ENCODE data around the gene RUNDC1.
A peak's percentile ranks its signal among the peaks of the same experiment; 100 is the strongest.

Gene RUNDC1

DNA sequence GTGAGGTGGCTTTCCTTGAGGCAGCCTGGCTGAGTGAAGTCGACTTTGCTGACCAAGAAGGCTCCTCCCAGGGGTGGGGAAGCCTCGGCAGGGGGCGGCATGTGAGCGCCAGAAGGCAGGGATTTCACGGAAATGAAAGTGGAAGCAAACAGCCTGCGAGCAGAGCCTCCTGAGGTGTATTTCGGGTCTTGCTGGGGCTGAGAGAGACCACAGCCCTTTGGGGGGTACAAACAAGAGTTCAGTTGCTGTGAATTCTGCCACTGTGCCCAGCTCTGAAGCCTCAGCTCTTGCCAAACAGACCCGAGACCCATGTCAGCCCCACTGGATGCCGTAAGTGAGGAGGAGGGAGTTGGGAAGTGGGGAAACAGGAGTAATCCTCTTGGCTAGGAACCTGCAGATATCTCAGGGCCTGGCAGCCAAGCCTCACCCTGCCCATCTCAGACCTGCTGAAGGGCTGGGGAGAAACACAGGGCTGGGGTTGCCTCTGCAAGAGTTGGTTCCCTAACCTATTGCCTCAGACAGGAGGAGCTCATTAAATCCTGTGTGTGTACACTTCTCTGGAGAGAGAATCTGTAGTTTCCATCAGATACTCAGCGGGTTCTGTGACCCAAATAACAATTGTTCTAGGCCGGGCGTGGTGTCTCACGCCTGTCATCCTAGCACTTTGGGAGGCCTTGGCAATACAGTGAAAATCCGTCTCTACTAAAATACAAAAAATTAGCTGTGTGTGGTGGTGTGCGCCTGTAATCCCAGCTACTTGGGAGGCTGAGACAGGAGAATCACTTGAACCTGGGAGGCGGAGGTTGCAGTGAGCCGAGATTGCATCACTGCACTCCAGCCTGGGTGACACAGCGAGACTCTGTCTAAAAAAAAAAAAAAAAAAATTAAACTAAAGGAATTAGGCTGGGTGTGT, 26.5 kb downstream of the RUNDC1 start, which contains the start of gene IFI35:
IFI35 (plus strand) TSS at position 146 of the 913 bp plus-strand sequence; CDS start at position 310, 164 bp downstream.
- Histone ChIP-seq H3K4me3 (ENCODE audit: low read depth, low read length) (peak within 1 kb of the TSS; percentile 39), H3K9me3 (ENCODE audit: control insufficient read depth, insufficient read depth, low read depth, low read length) (no peaks in the 10 kb centered on the region), H3K4me1 (ENCODE audit: control insufficient read depth, insufficient read depth, low read length) (no peaks in the 10 kb centered on the region), H3K27ac (ENCODE audit: extremely low read depth, low read depth, low read length) (peak within 1 kb of the TSS; percentile 39; the same call in 1 of the 2 replicates), H3K36me3 (ENCODE audit: control insufficient read depth in 2 of 2, insufficient read depth in 1 of 2, low read length in 2 of 2) (peaks cover 21 to 27% of the 10 kb centered on the region in 2 experiments; a peak in 2 of 3 replicates)
- ChIA-PET CTCF (interaction anchor here (0.6 to 1.7 kb wide), 11 partner anchors 9 to 569 kb away, joined by 3 to 12 read pairs (median 3); partner anchors contain the start of gene RPL27), POLR2A (interaction anchor here (0.6 to 2.4 kb wide), 3 partner anchors 9 to 191 kb away, joined by 5 to 26 read pairs (median 10); partner anchors contain the start of gene RPL27)
- TF ChIP-seq, protein P1, sequence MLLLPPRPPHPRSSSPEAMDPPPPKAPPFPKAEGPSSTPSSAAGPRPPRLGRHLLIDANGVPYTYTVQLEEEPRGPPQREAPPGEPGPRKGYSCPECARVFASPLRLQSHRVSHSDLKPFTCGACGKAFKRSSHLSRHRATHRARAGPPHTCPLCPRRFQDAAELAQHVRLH (tag by site-specific recombination; IDR thresholded peaks at IDR 0.05) = no peak
- no peak for TF ChIP-seq ZNF692 (tag by site-specific recombination; IDR thresholded peaks at IDR 0.05)
- TF ChIP-seq, protein P2, sequence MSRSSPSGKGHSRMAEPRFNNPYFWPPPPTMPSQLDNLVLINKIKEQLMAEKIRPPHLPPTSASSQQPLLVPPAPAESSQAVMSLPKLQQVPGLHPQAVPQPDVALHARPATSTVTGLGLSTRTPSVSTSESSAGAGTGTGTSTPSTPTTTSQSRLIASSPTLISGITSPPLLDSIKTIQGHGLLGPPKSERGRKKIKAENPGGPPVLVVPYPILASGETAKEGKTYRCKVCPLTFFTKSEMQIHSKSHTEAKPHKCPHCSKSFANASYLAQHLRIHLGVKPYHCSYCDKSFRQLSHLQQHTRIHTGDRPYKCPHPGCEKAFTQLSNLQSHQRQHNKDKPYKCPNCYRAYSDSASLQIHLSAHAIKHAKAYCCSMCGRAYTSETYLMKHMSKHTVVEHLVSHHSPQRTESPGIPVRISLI (tag by site-specific recombination; IDR thresholded peaks at IDR 0.05) = no peak
- TF ChIP-seq ZNF292 (tag by site-specific recombination; IDR thresholded peaks at IDR 0.05; ENCODE audit: borderline replicate concordance, low read depth) = no peak
- TF ChIP-seq ZNF426 (tag by site-specific recombination; IDR thresholded peaks at IDR 0.05) = no peak
- no peak for TF ChIP-seq ZNF404 (tag by site-specific recombination; IDR thresholded peaks at IDR 0.05)
- TF ChIP-seq ZNF544 (tag by site-specific recombination; IDR thresholded peaks at IDR 0.05) = no peak
- TF ChIP-seq ZNF830 (tag by site-specific recombination; IDR thresholded peaks at IDR 0.05; ENCODE audit: low read depth) = no peak
- peak; percentile 89 for TF ChIP-seq GLIS1 (tag by site-specific recombination; IDR thresholded peaks at IDR 0.05)
- no peak for TF ChIP-seq SP2 (tag by site-specific recombination; IDR thresholded peaks at IDR 0.05)
- peak; percentile 59 for TF ChIP-seq ZBTB17 (tag by site-specific recombination; IDR thresholded peaks at IDR 0.05)
- TF ChIP-seq SCRT2 (tag by site-specific recombination; IDR thresholded peaks at IDR 0.05) = no peak
- TF ChIP-seq ZBTB20 (tag by site-specific recombination; IDR thresholded peaks at IDR 0.05) = no peak
- TF ChIP-seq ZNF600 (tag by site-specific recombination; IDR thresholded peaks at IDR 0.05) = peak; percentile 59; the same call in 1 of the 2 replicates
- no peak for TF ChIP-seq ZBTB21 (tag by site-specific recombination; IDR thresholded peaks at IDR 0.05)
- TF ChIP-seq ZNF274 (IDR thresholded peaks at IDR 0.05; ENCODE audit: low read length) = no peak
- no peak for TF ChIP-seq ZNF274 (tag by site-specific recombination; IDR thresholded peaks at IDR 0.05; ENCODE audit: borderline replicate concordance)
- peak; percentile 34; the same call in 1 of the 2 replicates for TF ChIP-seq KLF1 (tag by site-specific recombination; IDR thresholded peaks at IDR 0.05)
- no peak for TF ChIP-seq ZNF211 (tag by site-specific recombination; IDR thresholded peaks at IDR 0.05; ENCODE audit: low read depth)
- TF ChIP-seq, protein P3, sequence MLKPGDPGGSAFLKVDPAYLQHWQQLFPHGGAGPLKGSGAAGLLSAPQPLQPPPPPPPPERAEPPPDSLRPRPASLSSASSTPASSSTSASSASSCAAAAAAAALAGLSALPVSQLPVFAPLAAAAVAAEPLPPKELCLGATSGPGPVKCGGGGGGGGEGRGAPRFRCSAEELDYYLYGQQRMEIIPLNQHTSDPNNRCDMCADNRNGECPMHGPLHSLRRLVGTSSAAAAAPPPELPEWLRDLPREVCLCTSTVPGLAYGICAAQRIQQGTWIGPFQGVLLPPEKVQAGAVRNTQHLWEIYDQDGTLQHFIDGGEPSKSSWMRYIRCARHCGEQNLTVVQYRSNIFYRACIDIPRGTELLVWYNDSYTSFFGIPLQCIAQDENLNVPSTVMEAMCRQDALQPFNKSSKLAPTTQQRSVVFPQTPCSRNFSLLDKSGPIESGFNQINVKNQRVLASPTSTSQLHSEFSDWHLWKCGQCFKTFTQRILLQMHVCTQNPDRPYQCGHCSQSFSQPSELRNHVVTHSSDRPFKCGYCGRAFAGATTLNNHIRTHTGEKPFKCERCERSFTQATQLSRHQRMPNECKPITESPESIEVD (tag by site-specific recombination; IDR thresholded peaks at IDR 0.05) = no peak
- TF ChIP-seq PRDM4 (tag by site-specific recombination; IDR thresholded peaks at IDR 0.05) = 0 out of 2 replicates have a peak, but pooled peaks have one; percentile 9
- no peak for TF ChIP-seq FEZF1 (tag by site-specific recombination; IDR thresholded peaks at IDR 0.05)
- TF ChIP-seq TSHZ1 (tag by site-specific recombination; IDR thresholded peaks at IDR 0.05; ENCODE audit: borderline replicate concordance) = no peak
- TF ChIP-seq ZIC2 (tag by site-specific recombination; IDR thresholded peaks at IDR 0.05) = peak; percentile 76
- TF ChIP-seq ZNF560 (tag by site-specific recombination; IDR thresholded peaks at IDR 0.05; ENCODE audit: borderline replicate concordance) = no peak
- TF ChIP-seq HOXD13 (CRISPR knock-in tag; IDR thresholded peaks at IDR 0.05; ENCODE audit: borderline replicate concordance) = no peak
- TF ChIP-seq ZBTB1 (tag by site-specific recombination; IDR thresholded peaks at IDR 0.05) = no peak

Data from HEK293 (cell line).